Activated naive CD4-positive, alpha-beta T cell treated with anti-CD3 and anti-CD28 coated beads, Interleukin-2, amount 10 ng/mL, durations not matched to agents 7 days and 5 days (primary cell): ENCODE measurements around the gene ST6GAL1.
A peak's percentile ranks its signal among the peaks of the same experiment; 100 is the strongest.

Experiments used
- CTCF ChIA-PET: fragments of 350-600 bp; sonication (Branson Sonifier 250); formaldehyde crosslinking; loops from one replicate; lab custom pipeline; 2021; ENCODE audit warnings: antibody characterized with exemption; lab: Charles Lee
- DNase-seq: peaks from one replicate; pipeline ENCODE4 v3.0.0-alpha.2; 2020
- H3K27ac Mint-ChIP-seq: one replicate; pipeline ENCODE4 v1.8.0; 2021; ENCODE audit warnings: mild to moderate bottlenecking, moderate library complexity, mixed read lengths
- H3K27me3 Mint-ChIP-seq: one replicate; pipeline ENCODE4 v1.8.0; 2021; ENCODE audit warnings: mild to moderate bottlenecking, mixed read lengths
- H3K36me3 Mint-ChIP-seq: one replicate; pipeline ENCODE4 v1.8.0; 2021; ENCODE audit warnings: mixed read lengths
- H3K4me1 Mint-ChIP-seq: one replicate; pipeline ENCODE4 v1.8.0; 2021; ENCODE audit warnings: mixed read lengths
- H3K4me3 Mint-ChIP-seq: one replicate; pipeline ENCODE4 v1.8.0; 2021; ENCODE audit warnings: mild to moderate bottlenecking, moderate library complexity, mixed read lengths
- H3K9me3 Mint-ChIP-seq: one replicate; pipeline ENCODE4 v1.8.0; 2021; ENCODE audit warnings: mixed read lengths

Gene ST6GAL1

GRCh38 chr3:187063286-187064121 lies 133.2 kb downstream of the ST6GAL1 start:
- peak overlapping the region; percentile 85 for H3K27ac Mint-ChIP-seq
- no peaks in the 10 kb centered on the region for H3K27me3 Mint-ChIP-seq
- H3K9me3 Mint-ChIP-seq: no peaks in the 10 kb centered on the region
- peaks cover 68% of the 10 kb centered on the region for H3K4me1 Mint-ChIP-seq
- peak; percentile 42 for DNase-seq
- H3K4me3 Mint-ChIP-seq: peak overlapping the region; percentile 26
- H3K36me3 Mint-ChIP-seq: peaks cover 78% of the 10 kb centered on the region
- CTCF ChIA-PET: interaction anchor here (0.8 to 2.4 kb wide), 3 partner anchors 12 to 18 kb away, joined by 3 to 7 read pairs (median 5); no protein-coding TSS in a partner anchor

- CTCF ChIA-PET: interaction anchor here (0.8 to 3.3 kb wide), 4 partner anchors 14 to 215 kb away, joined by 3 to 12 read pairs (median 5); no protein-coding TSS in a partner anchor
- no peak for DNase-seq
Measured at GRCh38 chr3:187064210-187065115, 134.1 kb downstream of the ST6GAL1 start.

GRCh38 chr3:187066228-187066995 lies 136.1 kb downstream of the ST6GAL1 start:
- CTCF ChIA-PET: interaction anchor here (0.7 to 3.3 kb wide), 14 partner anchors 10 to 217 kb away, joined by 3 to 12 read pairs (median 3); partner anchors contain the start of gene ST6GAL1
- no peaks in the 10 kb centered on the region for H3K9me3 Mint-ChIP-seq
- peak; percentile 68 for DNase-seq
- peaks cover 75% of the 10 kb centered on the region for H3K36me3 Mint-ChIP-seq
- no peak overlapping the region for H3K4me3 Mint-ChIP-seq
- peak overlapping the region; percentile 55 for H3K27ac Mint-ChIP-seq
- H3K27me3 Mint-ChIP-seq: no peaks in the 10 kb centered on the region
- peaks cover 52% of the 10 kb centered on the region for H3K4me1 Mint-ChIP-seq

More at GRCh38 chr3:187064210-187065115, 134.1 kb downstream of the ST6GAL1 start:
- Mint-ChIP-seq H3K36me3 (peaks cover 78% of the 10 kb centered on the region), H3K4me1 (peaks cover 60% of the 10 kb centered on the region), H3K9me3 (no peaks in the 10 kb centered on the region), H3K4me3 (no peak overlapping the region), H3K27ac (peak overlapping the region; percentile 85), H3K27me3 (no peaks in the 10 kb centered on the region)

GRCh38 chr3:187068787-187069186 lies 138.5 kb downstream of the ST6GAL1 start:
- peaks cover 66% of the 10 kb centered on the region for H3K36me3 Mint-ChIP-seq
- H3K27ac Mint-ChIP-seq: peak overlapping the region; percentile 24
- no peaks in the 10 kb centered on the region for H3K9me3 Mint-ChIP-seq
- no peak for DNase-seq
- no peaks in the 10 kb centered on the region for H3K27me3 Mint-ChIP-seq
- no peak overlapping the region for H3K4me3 Mint-ChIP-seq
- CTCF ChIA-PET: interaction anchor here (0.7 to 1.8 kb wide), 3 partner anchors 25 to 220 kb away, joined by 3 to 6 read pairs (median 3); no protein-coding TSS in a partner anchor
- H3K4me1 Mint-ChIP-seq: peaks cover 37% of the 10 kb centered on the region

GRCh38 chr3:187069857-187070516 lies 139.7 kb downstream of the ST6GAL1 start:
- CTCF ChIA-PET: interaction anchor here (1.8 kb wide), 1 partner anchor 221 kb away, joined by 6 read pairs; no protein-coding TSS in a partner anchor
- Mint-ChIP-seq H3K4me3 (no peak overlapping the region), H3K4me1 (peaks cover 27% of the 10 kb centered on the region), H3K36me3 (peaks cover 67% of the 10 kb centered on the region), H3K27ac (no peak overlapping the region), H3K9me3 (no peaks in the 10 kb centered on the region), H3K27me3 (no peaks in the 10 kb centered on the region)
- no peak for DNase-seq

- no peak overlapping the region for H3K4me3 Mint-ChIP-seq
- H3K9me3 Mint-ChIP-seq: no peaks in the 10 kb centered on the region
- peaks cover 14% of the 10 kb centered on the region for H3K4me1 Mint-ChIP-seq
- H3K36me3 Mint-ChIP-seq: peaks cover 74% of the 10 kb centered on the region
- DNase-seq: no peak
- CTCF ChIA-PET: interaction anchor here (1.3 kb wide), 1 partner anchor 245 kb away, joined by 3 read pairs; no protein-coding TSS in a partner anchor
- no peaks in the 10 kb centered on the region for H3K27me3 Mint-ChIP-seq
- H3K27ac Mint-ChIP-seq: no peak overlapping the region
Measured at GRCh38 chr3:187072102-187072501, 141.8 kb downstream of the ST6GAL1 start.

- Mint-ChIP-seq H3K36me3 (peaks cover 73% of the 10 kb centered on the region), H3K27ac (no peak overlapping the region)
- CTCF ChIA-PET: interaction anchor here (1.3 kb wide), 1 partner anchor 246 kb away, joined by 3 read pairs; no protein-coding TSS in a partner anchor
Measured at GRCh38 chr3:187072511-187072910, 142.2 kb downstream of the ST6GAL1 start.

GRCh38 chr3:187073581-187074098 lies 143.3 kb downstream of the ST6GAL1 start:
- Mint-ChIP-seq H3K4me1 (peaks cover 12% of the 10 kb centered on the region), H3K27ac (peak overlapping the region; percentile 4), H3K27me3 (no peaks in the 10 kb centered on the region), H3K36me3 (peaks cover 75% of the 10 kb centered on the region), H3K9me3 (no peaks in the 10 kb centered on the region), H3K4me3 (no peak overlapping the region)
- CTCF ChIA-PET: no interaction called here
- no peak for DNase-seq

More at GRCh38 chr3:187072511-187072910, 142.2 kb downstream of the ST6GAL1 start:
- Mint-ChIP-seq H3K27me3 (no peaks in the 10 kb centered on the region), H3K4me3 (no peak overlapping the region), H3K9me3 (no peaks in the 10 kb centered on the region), H3K4me1 (peaks cover 12% of the 10 kb centered on the region)
- DNase-seq: no peak

GRCh38 chr3:187074846-187075245 lies 144.5 kb downstream of the ST6GAL1 start:
- no peak overlapping the region for H3K27ac Mint-ChIP-seq
- H3K4me1 Mint-ChIP-seq: peaks cover 12% of the 10 kb centered on the region
- peaks cover 72% of the 10 kb centered on the region for H3K36me3 Mint-ChIP-seq
- no peaks in the 10 kb centered on the region for H3K27me3 Mint-ChIP-seq
- DNase-seq: no peak
- CTCF ChIA-PET: no interaction called here
- H3K4me3 Mint-ChIP-seq: no peak overlapping the region
- H3K9me3 Mint-ChIP-seq: no peaks in the 10 kb centered on the region

- Mint-ChIP-seq H3K27ac (no peak overlapping the region), H3K4me3 (no peak overlapping the region), H3K4me1 (peaks cover 7% of the 10 kb centered on the region), H3K9me3 (no peaks in the 10 kb centered on the region), H3K36me3 (peaks cover 63% of the 10 kb centered on the region), H3K27me3 (no peaks in the 10 kb centered on the region)
- CTCF ChIA-PET: no interaction called here
- no peak for DNase-seq
Measured at GRCh38 chr3:187076297-187076696, 146.0 kb downstream of the ST6GAL1 start.

GRCh38 chr3:187077085-187077484 lies 146.8 kb downstream of the ST6GAL1 start:
- peaks cover 61% of the 10 kb centered on the region for H3K36me3 Mint-ChIP-seq
- no peaks in the 10 kb centered on the region for H3K27me3 Mint-ChIP-seq
- CTCF ChIA-PET: no interaction called here
- H3K4me3 Mint-ChIP-seq: no peak overlapping the region
- H3K9me3 Mint-ChIP-seq: no peaks in the 10 kb centered on the region
- peaks cover 5% of the 10 kb centered on the region for H3K4me1 Mint-ChIP-seq
- DNase-seq: no peak
- H3K27ac Mint-ChIP-seq: no peak overlapping the region

- H3K4me1 Mint-ChIP-seq: peaks cover 5% of the 10 kb centered on the region
- DNase-seq: no peak
- CTCF ChIA-PET: no interaction called here
- no peak overlapping the region for H3K27ac Mint-ChIP-seq
- H3K4me3 Mint-ChIP-seq: no peak overlapping the region
- no peaks in the 10 kb centered on the region for H3K9me3 Mint-ChIP-seq
- no peaks in the 10 kb centered on the region for H3K27me3 Mint-ChIP-seq
- H3K36me3 Mint-ChIP-seq: peaks cover 61% of the 10 kb centered on the region
Measured at GRCh38 chr3:187077537-187077936, 147.2 kb downstream of the ST6GAL1 start.
